ENCODE measurements around the gene KCTD20. TPM values are rescaled to one million over a fixed set of nuclear protein-coding genes. Genes with fewer than 3 reads are reported as not detected.

KCTD20 gene
- total and polyA plus RNA-seq, 10 of the 15 experiments (the other 5 are each of a cell fraction or from before 2014, with no cell fraction given): 18.1 to 77.0 (median 50.5) TPM

GRCh38 chr6:36441307-36441894, 1.4 kb upstream of the KCTD20 start (continued):
- TF ChIP-seq MTA3 (IDR thresholded peaks at IDR 0.05; ENCODE audit: borderline replicate concordance, low read length): no peak
- 0 out of 2 replicates have a peak, but pooled peaks have one; percentile 43 for TF ChIP-seq SMARCA5 (IDR thresholded peaks at IDR 0.05)
- TF ChIP-seq PAX8 (IDR thresholded peaks at IDR 0.05): no peak
- 0 out of 4 replicates have a peak, but pooled peaks of 1 of the 2 experiments have one; percentile 35 for TF ChIP-seq EP300 (IDR thresholded peaks at IDR 0.05; ENCODE audit: borderline replicate concordance in 1 of 2, control insufficient read depth in 1 of 2, low read depth in 2 of 2, low read length in 2 of 2)
- TF ChIP-seq REST (IDR thresholded peaks at IDR 0.05; ENCODE audit: low read depth, low read length): no peak
- TF ChIP-seq WRNIP1 (IDR thresholded peaks at IDR 0.05; ENCODE audit: borderline replicate concordance, low read depth, low read length): peak; percentile 48; the same call in 1 of the 2 replicates
- TF ChIP-seq RCOR1 (conservative IDR thresholded peaks at IDR 0.05; ENCODE audit: low read depth, low read length): no peak
- peak; percentile 51; the same call in 1 of the 2 replicates for TF ChIP-seq GABPA (IDR thresholded peaks at IDR 0.05; ENCODE audit: low read depth)
- TF ChIP-seq YY1 (IDR thresholded peaks at IDR 0.05; ENCODE audit: low read depth, low read length): 0 out of 2 replicates have a peak, but pooled peaks have one; percentile 15
- TF ChIP-seq ESRRA (IDR thresholded peaks at IDR 0.05; ENCODE audit: low read length): no peak
- no peak for TF ChIP-seq RAD21 (IDR thresholded peaks at IDR 0.05; ENCODE audit: insufficient read depth, low read depth, low read length)
- no peak for TF ChIP-seq CEBPB (IDR thresholded peaks at IDR 0.05; ENCODE audit: borderline replicate concordance in 1 of 2, low read depth in 2 of 2, low read length in 2 of 2)
- TF ChIP-seq SP1 (IDR thresholded peaks at IDR 0.05; ENCODE audit: low read depth, low read length): no peak
- peak; percentile 62 for TF ChIP-seq PBX3 (IDR thresholded peaks at IDR 0.05; ENCODE audit: insufficient replicate concordance, low read depth, low read length)
- TF ChIP-seq YBX1 (IDR thresholded peaks at IDR 0.05): no peak
- TF ChIP-seq TAF1 (IDR thresholded peaks at IDR 0.05; ENCODE audit: borderline replicate concordance, low read depth, low read length): peak; percentile 58; the same call in 1 of the 2 replicates
- no peak for TF ChIP-seq HDAC2 (IDR thresholded peaks at IDR 0.05)
- no peak for TF ChIP-seq EGR1 (IDR thresholded peaks at IDR 0.05; ENCODE audit: borderline replicate concordance in 1 of 2, low read depth in 2 of 2, low read length in 2 of 2)
- TF ChIP-seq CREM (IDR thresholded peaks at IDR 0.05; ENCODE audit: low read depth): peak; percentile 95
- TF ChIP-seq KLF5 (IDR thresholded peaks at IDR 0.05; ENCODE audit: partially characterized antibody): no peak
- TF ChIP-seq, protein P1, sequence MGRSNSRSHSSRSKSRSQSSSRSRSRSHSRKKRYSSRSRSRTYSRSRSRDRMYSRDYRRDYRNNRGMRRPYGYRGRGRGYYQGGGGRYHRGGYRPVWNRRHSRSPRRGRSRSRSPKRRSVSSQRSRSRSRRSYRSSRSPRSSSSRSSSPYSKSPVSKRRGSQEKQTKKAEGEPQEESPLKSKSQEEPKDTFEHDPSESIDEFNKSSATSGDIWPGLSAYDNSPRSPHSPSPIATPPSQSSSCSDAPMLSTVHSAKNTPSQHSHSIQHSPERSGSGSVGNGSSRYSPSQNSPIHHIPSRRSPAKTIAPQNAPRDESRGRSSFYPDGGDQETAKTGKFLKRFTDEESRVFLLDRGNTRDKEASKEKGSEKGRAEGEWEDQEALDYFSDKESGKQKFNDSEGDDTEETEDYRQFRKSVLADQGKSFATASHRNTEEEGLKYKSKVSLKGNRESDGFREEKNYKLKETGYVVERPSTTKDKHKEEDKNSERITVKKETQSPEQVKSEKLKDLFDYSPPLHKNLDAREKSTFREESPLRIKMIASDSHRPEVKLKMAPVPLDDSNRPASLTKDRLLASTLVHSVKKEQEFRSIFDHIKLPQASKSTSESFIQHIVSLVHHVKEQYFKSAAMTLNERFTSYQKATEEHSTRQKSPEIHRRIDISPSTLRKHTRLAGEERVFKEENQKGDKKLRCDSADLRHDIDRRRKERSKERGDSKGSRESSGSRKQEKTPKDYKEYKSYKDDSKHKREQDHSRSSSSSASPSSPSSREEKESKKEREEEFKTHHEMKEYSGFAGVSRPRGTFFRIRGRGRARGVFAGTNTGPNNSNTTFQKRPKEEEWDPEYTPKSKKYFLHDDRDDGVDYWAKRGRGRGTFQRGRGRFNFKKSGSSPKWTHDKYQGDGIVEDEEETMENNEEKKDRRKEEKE (IDR thresholded peaks at IDR 0.05): no peak
- TF ChIP-seq EED (IDR thresholded peaks at IDR 0.05; ENCODE audit: low read depth): peak; percentile 67
- TF ChIP-seq RUNX3 (IDR thresholded peaks at IDR 0.05; ENCODE audit: low read length): no peak
